HepG2 (cell line): ENCODE measurements around the gene CCDC88B. TPM values are rescaled to one million over a fixed set of nuclear protein-coding genes. Genes with fewer than 3 reads are reported as not detected.

Experiments used
- BATF2 ChIP-seq: sonication (generic); formaldehyde crosslinking; IDR thresholded peaks from 2 replicates; pipeline ENCODE4 v1.8.0; 2022; ENCODE audit warnings: mild to moderate bottlenecking, missing genetic modification reagents, moderate library complexity
- CREB1 ChIP-seq, 2 experiments: fragments of 450-650 bp in 1 of 2; IDR thresholded peaks; 2 replicates each; pipeline ENCODE4 v1.6.1; 2016 to 2017; ENCODE audit warnings: control low read depth in 1 of 2, mild to moderate bottlenecking in 1 of 2, missing compliant biosample characterization in 1 of 2, missing genetic modification characterization in 1 of 2
- HNRNPLL ChIP-seq: fragments of 200-400 bp; formaldehyde crosslinking; IDR thresholded peaks from 2 replicates; pipeline ENCODE4 v1.6.1; 2017; ENCODE audit warnings: mild to moderate bottlenecking, low read depth, low read length; ENCODE audit not compliant: poor library complexity, severe bottlenecking
- KAT2B ChIP-seq: fragments of 150-350 bp; IDR thresholded peaks from 2 replicates; pipeline ENCODE4 v1.6.1; 2014; ENCODE audit warnings: low read depth, low read length, borderline replicate concordance
- KAT8 ChIP-seq: IDR thresholded peaks from 2 replicates; pipeline ENCODE4 v1.6.1; 2016; ENCODE audit warnings: missing genetic modification reagents, missing compliant biosample characterization
- MEF2D ChIP-seq: sonication (generic); formaldehyde crosslinking; IDR thresholded peaks from 2 replicates; pipeline ENCODE4 v1.5.1; 2020; ENCODE audit warnings: mild to moderate bottlenecking, missing genetic modification reagents
- MLLT10 ChIP-seq: sonication (generic); formaldehyde crosslinking; IDR thresholded peaks from 2 replicates; pipeline ENCODE4 v1.4.0; 2020; ENCODE audit warnings: missing genetic modification reagents
- MTA3 ChIP-seq: sonication (generic); formaldehyde crosslinking; IDR thresholded peaks from 2 replicates; pipeline ENCODE4 v1.4.0; 2020; ENCODE audit warnings: missing genetic modification reagents
- MTF1 ChIP-seq: sonication (generic); formaldehyde crosslinking; IDR thresholded peaks from 2 replicates; pipeline ENCODE4 v1.5.0; 2020; ENCODE audit warnings: missing genetic modification reagents
- NFIB ChIP-seq: sonication (generic); formaldehyde crosslinking; IDR thresholded peaks from 2 replicates; pipeline ENCODE4 v1.9.0; 2021; ENCODE audit warnings: missing genetic modification reagents, mild to moderate bottlenecking, borderline replicate concordance
- NR2C2 ChIP-seq: sonication (generic); formaldehyde crosslinking; IDR thresholded peaks from 2 replicates; pipeline ENCODE4 v1.4.0; 2020; ENCODE audit warnings: missing genetic modification reagents, mild to moderate bottlenecking, moderate library complexity, borderline replicate concordance
- PCBP1 ChIP-seq: fragments of 200-400 bp; formaldehyde crosslinking; IDR thresholded peaks from 2 replicates; pipeline ENCODE4 v1.6.1; 2017; ENCODE audit warnings: mild to moderate bottlenecking, low read depth, low read length, borderline replicate concordance
- RCOR2 ChIP-seq: IDR thresholded peaks from 2 replicates; pipeline ENCODE4 v1.6.1; 2016; ENCODE audit warnings: missing biosample characterization, missing genetic modification reagents
- SALL2 ChIP-seq: sonication (generic); formaldehyde crosslinking; IDR thresholded peaks from 2 replicates; pipeline ENCODE4 v1.8.1; 2023; ENCODE audit warnings: mild to moderate bottlenecking, missing genetic modification reagents, inconsistent platforms
- SMAD3 ChIP-seq: sonication (generic); formaldehyde crosslinking; IDR thresholded peaks from 2 replicates; pipeline ENCODE4 v1.4.0; 2020; ENCODE audit warnings: missing genetic modification reagents
- SMARCE1 ChIP-seq: fragments of 450-650 bp; IDR thresholded peaks from 2 replicates; pipeline ENCODE4 v1.6.1; 2017; ENCODE audit warnings: borderline replicate concordance
- SP140L ChIP-seq: sonication (generic); formaldehyde crosslinking; IDR thresholded peaks from 2 replicates; pipeline ENCODE4 v1.4.0; 2020; ENCODE audit warnings: missing genetic modification reagents, borderline replicate concordance
- SP5 ChIP-seq: IDR thresholded peaks from 2 replicates; pipeline ENCODE4 v1.6.1; 2016; ENCODE audit warnings: low read depth, borderline replicate concordance
- ZNF10 ChIP-seq: sonication (generic); formaldehyde crosslinking; IDR thresholded peaks from 2 replicates; pipeline ENCODE4 v1.4.0; 2020; ENCODE audit warnings: mild to moderate bottlenecking, low read depth, missing genetic modification reagents, borderline replicate concordance
- ZNF331 ChIP-seq: sonication (generic); formaldehyde crosslinking; IDR thresholded peaks from 2 replicates; pipeline ENCODE4 v1.4.0; 2020; ENCODE audit warnings: missing genetic modification reagents
- ZNF512 ChIP-seq: sonication (generic); formaldehyde crosslinking; IDR thresholded peaks from 2 replicates; pipeline ENCODE4 v1.4.0; 2020; ENCODE audit warnings: mild to moderate bottlenecking, missing genetic modification reagents
- ZSCAN12 ChIP-seq: sonication (generic); formaldehyde crosslinking; IDR thresholded peaks from 2 replicates; pipeline ENCODE4 v1.9.0; 2021; ENCODE audit warnings: mild to moderate bottlenecking, missing genetic modification reagents
- polyA plus RNA-seq, 8 experiments: library from polyadenylated mRNA; depleted of rRNA in 3 of 8; stranded (reverse) in 7 of 8; unstranded in 1 of 8; fragments of >200 nt; fragmentation: Illumina TruSeq in 4 of 8; extraction: Trizol in 4 of 8; gene quantifications; 2 replicates each; pipeline versions ENCODE4 v1.2.1 to v1.2.3, GENCODE V29; 2011 to 2016; ENCODE audit warnings: low read depth in 4 of 8, missing spikeins in 1 of 8, mixed read lengths in 1 of 8; ENCODE audit not compliant: insufficient read depth in 1 of 8
- total RNA-seq, 5 experiments: library from RNA; depleted of rRNA; stranded (reverse); fragments of >200 nt; fragmentation: Illumina TruSeq; extraction: Trizol; gene quantifications; 2 replicates each; pipeline ENCODE4 v1.2.3, GENCODE V29; 2016; ENCODE audit warnings: low read depth in 1 of 5
- TF ChIP-seq, protein P1 (sequence below): sonication (generic); formaldehyde crosslinking; IDR thresholded peaks from 2 replicates; pipeline ENCODE4 v1.4.0; 2020; ENCODE audit warnings: missing genetic modification reagents

The CCDC88B gene
- total and polyA plus RNA-seq, 2 of the 13 experiments (the other 11 are each of a cell fraction or from before 2014, with no cell fraction given): 3.6 to 4.8 TPM

GRCh38 chr11:64305075-64305690 is 34.8 kb upstream of the CCDC88B start, which contains the start of gene ESRRA (continued):
- TF ChIP-seq CREB1 (IDR thresholded peaks at IDR 0.05): peak; percentile 28
- TF ChIP-seq CREB1 (CRISPR knock-in tag; IDR thresholded peaks at IDR 0.05): no peak
- TF ChIP-seq ZNF331 (CRISPR knock-in tag): 0 out of 2 replicates have a peak, but pooled peaks have one; percentile 10
- no peak for TF ChIP-seq ZNF512 (CRISPR knock-in tag)
- TF ChIP-seq KAT2B: no peak
- peak; percentile 84 for TF ChIP-seq HNRNPLL
- TF ChIP-seq BATF2 (CRISPR knock-in tag): no peak
- TF ChIP-seq MTA3 (CRISPR knock-in tag): no peak
- TF ChIP-seq ZNF10: no peak
- TF ChIP-seq SP5 (CRISPR knock-in tag): peak; percentile 48; the same call in 1 of the 2 replicates
- TF ChIP-seq PCBP1: 0 out of 2 replicates have a peak, but pooled peaks have one; percentile 46
- no peak for TF ChIP-seq NR2C2
- TF ChIP-seq SP140L (CRISPR knock-in tag): no peak
- no peak for TF ChIP-seq NFIB (CRISPR knock-in tag)
- no peak for TF ChIP-seq SMARCE1
- TF ChIP-seq KAT8 (CRISPR knock-in tag): 0 out of 2 replicates have a peak, but pooled peaks have one; percentile 19
- no peak for TF ChIP-seq SMAD3
- TF ChIP-seq RCOR2 (CRISPR knock-in tag): no peak
- TF ChIP-seq ZSCAN12 (CRISPR knock-in tag): no peak
- 0 out of 2 replicates have a peak, but pooled peaks have one; percentile 1 for TF ChIP-seq MEF2D (CRISPR knock-in tag)
- 0 out of 2 replicates have a peak, but pooled peaks have one; percentile 1 for TF ChIP-seq SALL2
- no peak for TF ChIP-seq MLLT10 (CRISPR knock-in tag)
- TF ChIP-seq MTF1 (CRISPR knock-in tag): no peak
- TF ChIP-seq, protein P1, sequence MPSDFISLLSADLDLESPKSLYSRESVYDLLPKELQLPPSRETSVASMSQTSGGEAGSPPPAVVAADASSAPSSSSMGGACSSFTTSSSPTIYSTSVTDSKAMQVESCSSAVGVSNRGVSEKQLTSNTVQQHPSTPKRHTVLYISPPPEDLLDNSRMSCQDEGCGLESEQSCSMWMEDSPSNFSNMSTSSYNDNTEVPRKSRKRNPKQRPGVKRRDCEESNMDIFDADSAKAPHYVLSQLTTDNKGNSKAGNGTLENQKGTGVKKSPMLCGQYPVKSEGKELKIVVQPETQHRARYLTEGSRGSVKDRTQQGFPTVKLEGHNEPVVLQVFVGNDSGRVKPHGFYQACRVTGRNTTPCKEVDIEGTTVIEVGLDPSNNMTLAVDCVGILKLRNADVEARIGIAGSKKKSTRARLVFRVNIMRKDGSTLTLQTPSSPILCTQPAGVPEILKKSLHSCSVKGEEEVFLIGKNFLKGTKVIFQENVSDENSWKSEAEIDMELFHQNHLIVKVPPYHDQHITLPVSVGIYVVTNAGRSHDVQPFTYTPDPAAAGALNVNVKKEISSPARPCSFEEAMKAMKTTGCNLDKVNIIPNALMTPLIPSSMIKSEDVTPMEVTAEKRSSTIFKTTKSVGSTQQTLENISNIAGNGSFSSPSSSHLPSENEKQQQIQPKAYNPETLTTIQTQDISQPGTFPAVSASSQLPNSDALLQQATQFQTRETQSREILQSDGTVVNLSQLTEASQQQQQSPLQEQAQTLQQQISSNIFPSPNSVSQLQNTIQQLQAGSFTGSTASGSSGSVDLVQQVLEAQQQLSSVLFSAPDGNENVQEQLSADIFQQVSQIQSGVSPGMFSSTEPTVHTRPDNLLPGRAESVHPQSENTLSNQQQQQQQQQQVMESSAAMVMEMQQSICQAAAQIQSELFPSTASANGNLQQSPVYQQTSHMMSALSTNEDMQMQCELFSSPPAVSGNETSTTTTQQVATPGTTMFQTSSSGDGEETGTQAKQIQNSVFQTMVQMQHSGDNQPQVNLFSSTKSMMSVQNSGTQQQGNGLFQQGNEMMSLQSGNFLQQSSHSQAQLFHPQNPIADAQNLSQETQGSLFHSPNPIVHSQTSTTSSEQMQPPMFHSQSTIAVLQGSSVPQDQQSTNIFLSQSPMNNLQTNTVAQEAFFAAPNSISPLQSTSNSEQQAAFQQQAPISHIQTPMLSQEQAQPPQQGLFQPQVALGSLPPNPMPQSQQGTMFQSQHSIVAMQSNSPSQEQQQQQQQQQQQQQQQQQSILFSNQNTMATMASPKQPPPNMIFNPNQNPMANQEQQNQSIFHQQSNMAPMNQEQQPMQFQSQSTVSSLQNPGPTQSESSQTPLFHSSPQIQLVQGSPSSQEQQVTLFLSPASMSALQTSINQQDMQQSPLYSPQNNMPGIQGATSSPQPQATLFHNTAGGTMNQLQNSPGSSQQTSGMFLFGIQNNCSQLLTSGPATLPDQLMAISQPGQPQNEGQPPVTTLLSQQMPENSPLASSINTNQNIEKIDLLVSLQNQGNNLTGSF: no peak
